Measurements from ENCODE around the gene CSRP3.

DNA sequence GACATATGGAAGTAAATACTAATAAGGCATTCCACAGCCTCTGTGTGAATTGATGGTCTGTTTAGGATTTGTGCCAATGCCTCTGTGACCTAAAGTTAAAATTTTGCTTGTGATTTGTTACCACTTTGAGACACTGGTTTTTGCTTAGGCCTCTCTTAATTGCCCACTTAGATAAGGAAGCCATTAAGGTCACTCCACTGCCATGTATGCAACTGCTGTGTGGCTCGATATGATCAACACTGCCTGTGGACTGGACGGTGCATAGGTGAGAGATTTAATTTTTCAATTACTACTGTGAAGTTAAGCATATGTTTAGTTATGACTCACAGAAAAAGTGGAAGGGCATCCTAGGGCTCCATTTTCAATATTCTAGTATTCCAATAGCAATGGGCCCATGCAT is 36.9 kb downstream of the CSRP3 start:
- TF ChIP-seq CTCF (IDR thresholded peaks at IDR 0.05 in 8 of 11, conservative IDR thresholded peaks at IDR 0.05 in 3 of 11) (no peak), POLR2A (IDR thresholded peaks at IDR 0.05) (no peak)

All from spleen (tissue), 7 donors.